HEK293 (cell line): ENCODE results near the gene EPSTI1.
"Not testable (repeated sequence)": the region's sequence is repeated elsewhere in the genome, so short reads cannot be mapped to it uniquely, and the experiment has no call there.

ENCODE experiments used
- CTCF ChIA-PET: fragments of 350-600 bp; formaldehyde crosslinking; extraction: SDS; loops from one replicate; lab custom pipeline; 2021; ENCODE audit warnings: antibody characterized with exemption; lab: Yijun Ruan, JAX
- POLR2A ChIA-PET: fragments of 300-600 bp; formaldehyde crosslinking; extraction: SDS; loops from one replicate; lab custom pipeline; 2020; ENCODE audit warnings: antibody characterized with exemption, inconsistent platforms; lab: Yijun Ruan, JAX
- H3K27ac ChIP-seq: fragments of 200-500 bp; sonication (Bioruptor generic); 2 replicates; pipeline ENCODE4 v1.5.1; 2014; ENCODE audit warnings: low read depth, low read length, control low read depth, inconsistent platforms; ENCODE audit errors: extremely low read depth
- H3K36me3 ChIP-seq, 2 experiments: fragments of 200-500 bp in 1 of 2; sonication (Bioruptor generic) in 1 of 2; 1 replicate in 1 of 2; 2 replicates in 1 of 2; pipeline ENCODE4 v1.5.1; 2014 to 2017; ENCODE audit warnings: inconsistent platforms in 2 of 2, low read length in 2 of 2; ENCODE audit not compliant: control insufficient read depth in 2 of 2, insufficient read depth in 1 of 2
- H3K4me1 ChIP-seq: fragments of 200-500 bp; sonication (Bioruptor generic); 2 replicates; pipeline ENCODE4 v1.5.1; 2014; ENCODE audit warnings: mild to moderate bottlenecking, low read length, inconsistent platforms; ENCODE audit not compliant: control insufficient read depth, insufficient read depth
- H3K4me3 ChIP-seq: 2 replicates; pipeline ENCODE4 v1.5.1; 2011; ENCODE audit warnings: low read depth, mild to moderate bottlenecking, control low read depth, low read length, moderate library complexity
- H3K9me3 ChIP-seq: fragments of 200-500 bp; sonication (Bioruptor generic); 2 replicates; pipeline ENCODE4 v1.5.1; 2014; ENCODE audit warnings: low read depth, low read length, inconsistent platforms; ENCODE audit not compliant: control insufficient read depth, insufficient read depth
- KLF8 ChIP-seq: fragments of 450-650 bp; formaldehyde crosslinking; IDR thresholded peaks from 2 replicates; pipeline ENCODE4 v1.5.1; 2016; ENCODE audit warnings: missing biosample characterization, missing genetic modification characterization
- ZBTB7A ChIP-seq: fragments of 450-650 bp; formaldehyde crosslinking; IDR thresholded peaks from 2 replicates; pipeline ENCODE4 v1.5.1; 2016; ENCODE audit warnings: low read depth, missing biosample characterization, missing genetic modification characterization
- ZNF112 ChIP-seq: fragments of 450-650 bp; formaldehyde crosslinking; IDR thresholded peaks from 2 replicates; pipeline ENCODE4 v1.5.0; 2017; ENCODE audit warnings: missing biosample characterization, missing genetic modification characterization
- ZNF146 ChIP-seq: fragments of 450-650 bp; formaldehyde crosslinking; IDR thresholded peaks from 2 replicates; pipeline ENCODE4 v1.5.1; 2016; ENCODE audit warnings: missing biosample characterization, missing genetic modification characterization
- ZNF211 ChIP-seq: fragments of 450-650 bp; formaldehyde crosslinking; IDR thresholded peaks from 2 replicates; pipeline ENCODE4 v1.5.1; 2016; ENCODE audit warnings: low read depth, missing biosample characterization, missing genetic modification characterization
- ZNF302 ChIP-seq: fragments of 450-650 bp; formaldehyde crosslinking; IDR thresholded peaks from 2 replicates; pipeline ENCODE4 v1.5.1; 2016; ENCODE audit warnings: missing biosample characterization, missing genetic modification characterization, low read depth
- ZNF335 ChIP-seq: fragments of 450-650 bp; formaldehyde crosslinking; conservative IDR thresholded peaks from 2 replicates; pipeline ENCODE4 v1.5.1; 2016; ENCODE audit warnings: missing biosample characterization, missing genetic modification characterization
- ZNF585B ChIP-seq: fragments of 450-650 bp; formaldehyde crosslinking; IDR thresholded peaks from 2 replicates; pipeline ENCODE4 v1.5.1; 2016; ENCODE audit warnings: missing biosample characterization, missing genetic modification characterization
- ZNF629 ChIP-seq: fragments of 450-650 bp; formaldehyde crosslinking; IDR thresholded peaks from 2 replicates; pipeline ENCODE4 v1.5.1; 2017; ENCODE audit warnings: missing biosample characterization, missing genetic modification characterization
- ZNF830 ChIP-seq: fragments of 450-650 bp; IDR thresholded peaks from 2 replicates; pipeline ENCODE4 v1.5.0; 2018; ENCODE audit warnings: missing biosample characterization, missing genetic modification characterization, low read depth, mild to moderate bottlenecking, moderate library complexity
- ZSCAN16 ChIP-seq: fragments of 450-650 bp; formaldehyde crosslinking; IDR thresholded peaks from 2 replicates; pipeline ENCODE4 v1.5.1; 2016; ENCODE audit warnings: missing biosample characterization, missing genetic modification characterization
- ZSCAN30 ChIP-seq: fragments of 450-650 bp; IDR thresholded peaks from 2 replicates; pipeline ENCODE4 v1.5.1; 2018; ENCODE audit warnings: missing biosample characterization, mild to moderate bottlenecking, missing genetic modification characterization, moderate library complexity
- TF ChIP-seq, protein P1 (sequence below): fragments of 450-650 bp; formaldehyde crosslinking; IDR thresholded peaks from 2 replicates; pipeline ENCODE4; 2016; ENCODE audit warnings: missing biosample characterization, missing genetic modification characterization
- TF ChIP-seq, protein P2 (sequence below): fragments of 450-650 bp; formaldehyde crosslinking; IDR thresholded peaks from 2 replicates; pipeline ENCODE4 v1.5.1; 2016; ENCODE audit warnings: missing biosample characterization, missing genetic modification characterization, borderline replicate concordance
- TF ChIP-seq, protein P3 (sequence below): fragments of 450-650 bp; formaldehyde crosslinking; IDR thresholded peaks from 2 replicates; pipeline ENCODE4 v1.5.1; 2017; ENCODE audit warnings: missing biosample characterization, missing genetic modification characterization
- TF ChIP-seq, protein P4 (sequence below): fragments of 450-650 bp; formaldehyde crosslinking; IDR thresholded peaks from 2 replicates; pipeline ENCODE4 v1.5.1; 2016; ENCODE audit warnings: missing biosample characterization, missing genetic modification characterization

Gene EPSTI1

DNA sequence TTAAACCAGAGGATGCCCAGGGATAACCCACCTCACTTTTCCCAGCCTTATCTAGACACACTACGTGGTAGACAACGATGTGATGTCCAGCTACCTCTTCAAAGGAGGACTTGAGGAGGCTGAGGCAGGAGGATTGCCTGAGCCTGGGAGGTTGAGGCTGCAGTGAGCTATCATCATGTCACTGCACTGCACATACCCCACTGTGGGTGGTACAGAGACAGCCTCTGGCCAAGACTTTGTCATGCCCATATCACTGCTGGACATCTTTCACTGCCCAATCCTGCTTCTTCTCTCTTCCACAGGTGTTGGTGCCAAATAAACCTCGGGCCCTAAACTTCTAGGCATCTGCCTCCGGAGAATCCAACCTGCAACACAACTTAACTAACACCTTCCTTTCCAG lies 124.8 kb downstream of the EPSTI1 start (continued):
- TF ChIP-seq ZSCAN30 (tag by site-specific recombination): no peak
- TF ChIP-seq, protein P1, sequence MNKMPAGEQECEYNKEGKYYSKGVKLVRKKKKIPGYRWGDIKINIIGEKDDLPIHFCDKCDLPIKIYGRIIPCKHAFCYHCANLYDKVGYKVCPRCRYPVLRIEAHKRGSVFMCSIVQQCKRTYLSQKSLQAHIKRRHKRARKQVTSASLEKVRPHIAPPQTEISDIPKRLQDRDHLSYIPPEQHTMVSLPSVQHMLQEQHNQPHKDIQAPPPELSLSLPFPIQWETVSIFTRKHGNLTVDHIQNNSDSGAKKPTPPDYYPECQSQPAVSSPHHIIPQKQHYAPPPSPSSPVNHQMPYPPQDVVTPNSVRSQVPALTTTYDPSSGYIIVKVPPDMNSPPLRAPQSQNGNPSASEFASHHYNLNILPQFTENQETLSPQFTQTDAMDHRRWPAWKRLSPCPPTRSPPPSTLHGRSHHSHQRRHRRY (tag by site-specific recombination): no peak
- TF ChIP-seq, protein P2, sequence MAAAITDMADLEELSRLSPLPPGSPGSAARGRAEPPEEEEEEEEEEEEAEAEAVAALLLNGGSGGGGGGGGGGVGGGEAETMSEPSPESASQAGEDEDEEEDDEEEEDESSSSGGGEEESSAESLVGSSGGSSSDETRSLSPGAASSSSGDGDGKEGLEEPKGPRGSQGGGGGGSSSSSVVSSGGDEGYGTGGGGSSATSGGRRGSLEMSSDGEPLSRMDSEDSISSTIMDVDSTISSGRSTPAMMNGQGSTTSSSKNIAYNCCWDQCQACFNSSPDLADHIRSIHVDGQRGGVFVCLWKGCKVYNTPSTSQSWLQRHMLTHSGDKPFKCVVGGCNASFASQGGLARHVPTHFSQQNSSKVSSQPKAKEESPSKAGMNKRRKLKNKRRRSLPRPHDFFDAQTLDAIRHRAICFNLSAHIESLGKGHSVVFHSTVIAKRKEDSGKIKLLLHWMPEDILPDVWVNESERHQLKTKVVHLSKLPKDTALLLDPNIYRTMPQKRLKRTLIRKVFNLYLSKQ (tag by site-specific recombination): no peak
- no peak for TF ChIP-seq ZBTB7A (tag by site-specific recombination)
- no peak for TF ChIP-seq ZNF211

DNA sequence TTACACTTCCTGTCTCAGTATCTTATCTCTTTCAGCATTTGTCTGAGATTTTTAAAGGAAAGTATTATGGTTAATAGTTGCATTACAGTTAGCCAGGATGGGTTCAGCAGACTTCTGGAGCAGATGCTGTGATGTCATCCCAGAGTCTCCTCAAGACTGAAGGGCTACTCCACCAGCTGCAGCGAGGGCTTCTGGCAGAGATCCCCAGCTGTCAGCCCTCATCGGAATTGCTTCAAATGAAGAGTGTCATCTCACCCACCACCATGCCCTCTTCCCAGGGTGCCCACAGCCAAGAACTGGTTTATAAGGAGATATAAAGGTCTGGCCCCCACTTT lies 126.3 kb downstream of the EPSTI1 start:
- Histone ChIP-seq H3K27ac (no peak overlapping the region), H3K4me3 (no peak overlapping the region), H3K36me3 (no peaks in the 10 kb centered on the region), H3K9me3 (no peaks in the 10 kb centered on the region), H3K4me1 (no peaks in the 10 kb centered on the region)
- POLR2A ChIA-PET: no interaction called here
- CTCF ChIA-PET: no interaction called here
- TF ChIP-seq KLF8 (tag by site-specific recombination) (no peak), ZSCAN16 (tag by site-specific recombination) (no peak), ZNF335 (no peak), ZNF146 (tag by site-specific recombination) (no peak), ZNF830 (tag by site-specific recombination) (no peak), ZNF585B (tag by site-specific recombination) (no peak), ZNF629 (no peak), ZNF302 (no peak)
- TF ChIP-seq, protein P3, sequence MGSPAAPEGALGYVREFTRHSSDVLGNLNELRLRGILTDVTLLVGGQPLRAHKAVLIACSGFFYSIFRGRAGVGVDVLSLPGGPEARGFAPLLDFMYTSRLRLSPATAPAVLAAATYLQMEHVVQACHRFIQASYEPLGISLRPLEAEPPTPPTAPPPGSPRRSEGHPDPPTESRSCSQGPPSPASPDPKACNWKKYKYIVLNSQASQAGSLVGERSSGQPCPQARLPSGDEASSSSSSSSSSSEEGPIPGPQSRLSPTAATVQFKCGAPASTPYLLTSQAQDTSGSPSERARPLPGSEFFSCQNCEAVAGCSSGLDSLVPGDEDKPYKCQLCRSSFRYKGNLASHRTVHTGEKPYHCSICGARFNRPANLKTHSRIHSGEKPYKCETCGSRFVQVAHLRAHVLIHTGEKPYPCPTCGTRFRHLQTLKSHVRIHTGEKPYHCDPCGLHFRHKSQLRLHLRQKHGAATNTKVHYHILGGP (tag by site-specific recombination): no peak

DNA sequence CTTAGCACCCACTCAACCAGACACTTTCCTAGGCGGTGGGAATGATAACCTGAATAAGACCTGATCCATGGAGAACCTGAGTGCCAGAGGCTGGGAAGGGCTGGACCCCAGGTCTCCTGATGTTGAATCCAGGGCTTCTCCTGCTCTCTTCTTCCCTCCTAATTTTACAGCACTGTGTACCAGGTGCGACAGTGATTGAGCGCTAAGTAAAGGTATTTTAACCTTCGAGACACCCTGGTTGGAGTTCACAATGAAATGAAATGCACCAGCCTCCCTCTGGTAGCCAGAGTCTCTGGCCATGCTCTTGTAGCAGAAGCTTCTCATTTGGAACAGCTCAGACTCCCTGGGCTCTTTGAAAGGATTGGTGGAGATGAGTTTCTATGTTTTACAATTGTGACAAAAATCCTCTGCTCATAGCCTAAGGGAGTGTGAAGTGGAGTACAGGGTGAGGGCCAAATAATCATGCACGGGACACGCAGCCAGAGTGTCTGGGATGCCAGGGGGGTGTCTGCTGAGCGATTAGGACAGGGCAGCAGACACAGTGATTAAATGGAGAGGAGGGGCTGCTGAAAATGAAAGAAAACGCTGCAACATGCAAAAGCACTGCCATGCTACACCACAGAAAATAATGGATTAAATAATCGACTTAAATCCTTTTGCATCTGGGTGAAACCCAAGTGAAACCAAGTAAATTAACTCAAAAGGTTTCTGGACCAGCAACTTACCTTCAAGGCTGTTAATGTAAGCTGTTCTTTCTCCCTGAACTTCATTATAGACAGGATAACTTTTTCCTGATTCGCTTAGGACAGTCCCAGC lies 126.9 kb downstream of the EPSTI1 start:
- no peaks in the 10 kb centered on the region for H3K36me3 ChIP-seq
- CTCF ChIA-PET: interaction anchor here (0.7 kb wide), 1 partner anchor 217 kb away, joined by 4 read pairs; no protein-coding TSS in a partner anchor

DNA sequence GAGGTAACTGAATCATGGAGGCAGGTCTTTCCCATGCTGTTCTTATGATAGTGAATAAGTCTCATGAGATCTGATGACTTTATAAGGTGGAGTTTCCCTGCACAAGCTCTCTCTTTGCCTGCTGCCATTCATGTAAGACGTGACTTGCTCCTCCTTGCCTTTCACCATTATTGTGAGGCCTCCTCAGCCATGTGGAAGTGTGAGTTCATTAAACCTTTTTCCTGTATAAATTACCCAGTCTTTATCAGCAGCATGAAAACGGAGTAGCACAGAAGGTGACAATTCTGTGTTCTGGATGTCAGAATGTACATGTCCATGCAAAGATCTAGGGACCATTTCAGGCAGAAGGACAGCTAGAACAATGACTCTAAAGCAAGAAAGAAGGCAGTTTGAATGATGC lies 129.7 kb downstream of the EPSTI1 start:
- H3K4me1 ChIP-seq: not testable (repeated sequence)

More for the DNA sequence above, 126.9 kb downstream of the EPSTI1 start:
- POLR2A ChIA-PET: no interaction called here
- TF ChIP-seq, protein P4, sequence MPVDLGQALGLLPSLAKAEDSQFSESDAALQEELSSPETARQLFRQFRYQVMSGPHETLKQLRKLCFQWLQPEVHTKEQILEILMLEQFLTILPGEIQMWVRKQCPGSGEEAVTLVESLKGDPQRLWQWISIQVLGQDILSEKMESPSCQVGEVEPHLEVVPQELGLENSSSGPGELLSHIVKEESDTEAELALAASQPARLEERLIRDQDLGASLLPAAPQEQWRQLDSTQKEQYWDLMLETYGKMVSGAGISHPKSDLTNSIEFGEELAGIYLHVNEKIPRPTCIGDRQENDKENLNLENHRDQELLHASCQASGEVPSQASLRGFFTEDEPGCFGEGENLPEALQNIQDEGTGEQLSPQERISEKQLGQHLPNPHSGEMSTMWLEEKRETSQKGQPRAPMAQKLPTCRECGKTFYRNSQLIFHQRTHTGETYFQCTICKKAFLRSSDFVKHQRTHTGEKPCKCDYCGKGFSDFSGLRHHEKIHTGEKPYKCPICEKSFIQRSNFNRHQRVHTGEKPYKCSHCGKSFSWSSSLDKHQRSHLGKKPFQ (tag by site-specific recombination): 0 out of 2 replicates have a peak, but pooled peaks have one; percentile 40
- no peak for TF ChIP-seq ZNF112
- TF ChIP-seq, all 188 proteins: peak for 1
- Histone ChIP-seq H3K9me3 (no peaks in the 10 kb centered on the region), H3K4me1 (no peaks in the 10 kb centered on the region), H3K4me3 (no peak overlapping the region), H3K27ac (no peak overlapping the region)

More for the DNA sequence above, 129.7 kb downstream of the EPSTI1 start:
- H3K27ac ChIP-seq, H3K36me3 ChIP-seq, POLR2A ChIA-PET, H3K9me3 ChIP-seq, H3K4me3 ChIP-seq, CTCF ChIA-PET: not testable (repeated sequence)
